Measurements from ENCODE around the gene PLA2G12A. TPM values are rescaled to one million over a fixed set of nuclear protein-coding genes. Genes with fewer than 3 reads are reported as not detected.

The PLA2G12A gene
- total and polyA plus RNA-seq, 9 of the 15 experiments (the other 6 are each of a cell fraction or from before 2014, with no cell fraction given) = 24.2 to 226 (median 80.5) TPM

DNA sequence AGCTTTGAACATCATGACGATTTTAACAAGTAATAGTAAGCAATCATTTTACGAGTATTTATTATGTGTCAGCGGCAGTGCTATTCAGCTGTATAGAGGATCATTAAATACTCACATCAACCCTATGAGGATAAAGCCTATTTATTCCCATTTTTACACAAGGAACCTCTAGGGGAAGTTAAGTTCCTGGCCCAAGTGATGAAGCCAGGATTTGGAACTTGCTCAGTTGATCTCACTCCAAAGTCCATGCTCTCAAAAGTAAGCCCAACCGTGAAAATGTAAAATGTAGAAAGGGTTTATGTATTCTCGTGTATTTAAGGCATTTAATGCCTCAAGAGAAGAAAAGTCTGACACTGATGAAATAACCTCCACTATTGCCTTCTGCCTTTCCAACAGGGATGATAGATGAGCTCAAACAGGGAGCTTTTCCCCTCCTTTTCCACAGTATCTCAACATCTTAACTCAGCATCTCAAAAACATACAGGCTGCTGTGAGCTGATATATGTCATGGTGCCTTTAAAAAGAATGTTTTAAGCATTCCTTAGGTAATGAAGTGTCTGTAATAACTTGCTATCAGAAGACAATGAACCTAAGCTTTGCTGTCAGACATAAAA is 35.0 kb upstream of the PLA2G12A start:
- Histone ChIP-seq H3K9me3 (replicated peaks; ENCODE audit: control insufficient read depth, insufficient read depth, low read depth, low read length) (no peaks in the 10 kb centered on the region), H3K36me3 (ENCODE audit: control insufficient read depth, insufficient read depth, low read length) (no peaks in the 10 kb centered on the region), H3K79me2 (ENCODE audit: control insufficient read depth, insufficient read depth, low read length) (no peaks in the 10 kb centered on the region), H3K4me2 (ENCODE audit: insufficient read depth, low read length) (no peak overlapping the region; the same call in 1 of the 2 replicates), H2AFZ (ENCODE audit: low read depth, low read length) (peak overlapping the region; percentile 79), H3K4me3 (no peak overlapping the region), H3K9me1 (ENCODE audit: control insufficient read depth, insufficient read depth, low read length) (no peaks in the 10 kb centered on the region), H3K4me1 (replicated peaks in 1 of 2; ENCODE audit: control insufficient read depth in 2 of 2, insufficient read depth in 2 of 2, low read length in 2 of 2) (peaks cover 0 to 15% of the 10 kb centered on the region in 2 experiments; a peak in 3 of 5 replicates), H4K20me1 (replicated peaks; ENCODE audit: control insufficient read depth, insufficient read depth, low read length) (no peaks in the 10 kb centered on the region), H3K27ac (ENCODE audit: extremely low read depth, low read depth, low read length) (0 out of 3 replicates have a peak overlapping the region, but pooled peaks have one; percentile 2), H3K27me3 (ENCODE audit: control insufficient read depth in 2 of 2, insufficient read depth in 2 of 2, low read length in 2 of 2) (no peaks in the 10 kb centered on the region), H3K9ac (ENCODE audit: insufficient read depth in 1 of 2, low read depth in 2 of 2, low read length in 2 of 2) (0 out of 4 replicates have a peak overlapping the region, but pooled peaks of 1 of the 2 experiments have one; percentile 1)
- peak in 1 of 4 experiments; percentile 40 for DNase-seq (ENCODE audit: extremely low read depth in 1 of 4, low spot score in 3 of 4)
- intact Hi-C loops (cut with micrococcal nuclease) (no loop called here), in situ Hi-C loops (cut with MboI) (no loop called here)
- no peak for FAIRE-seq
- peak; percentile 76 for ATAC-seq
- no TSS peak for BruUV-seq (replicated peaks)
- WGBS (ENCODE audit: insufficient coverage, low coverage, missing lambda C conversion rate) = 19% methylated on average over 5 of the region's 5 CpGs
- CTCF ChIA-PET (ENCODE audit: low intra/inter-chr PET ratio) = no interaction called here
- POLR2A ChIA-PET = interaction anchor here (0.6 to 1.5 kb wide), 5 partner anchors 10 to 106 kb away, joined by 3 to 5 read pairs (median 3); partner anchors contain the start of gene GAR1
- TF ChIP-seq SMARCA4 (IDR thresholded peaks at IDR 0.05) = peak; percentile 51; the same call in 1 of the 2 replicates
- TF ChIP-seq ZNF263 (CRISPR knock-in tag; IDR thresholded peaks at IDR 0.05; ENCODE audit: borderline replicate concordance) = no peak
- peak; percentile 80 for TF ChIP-seq MEIS2 (IDR thresholded peaks at IDR 0.05; ENCODE audit: partially characterized antibody)
- no peak for TF ChIP-seq THRAP3 (IDR thresholded peaks at IDR 0.05; ENCODE audit: borderline replicate concordance)
- TF ChIP-seq ZNF431 (CRISPR knock-in tag; IDR thresholded peaks at IDR 0.05) = no peak
- peak; percentile 67 for TF ChIP-seq TCF3 (CRISPR knock-in tag; IDR thresholded peaks at IDR 0.05)
- no peak for TF ChIP-seq KDM4B (IDR thresholded peaks at IDR 0.05; ENCODE audit: borderline replicate concordance in 2 of 2, low read depth in 1 of 2)
- TF ChIP-seq YBX1 (IDR thresholded peaks at IDR 0.05) = no peak
- TF ChIP-seq, protein P1, sequence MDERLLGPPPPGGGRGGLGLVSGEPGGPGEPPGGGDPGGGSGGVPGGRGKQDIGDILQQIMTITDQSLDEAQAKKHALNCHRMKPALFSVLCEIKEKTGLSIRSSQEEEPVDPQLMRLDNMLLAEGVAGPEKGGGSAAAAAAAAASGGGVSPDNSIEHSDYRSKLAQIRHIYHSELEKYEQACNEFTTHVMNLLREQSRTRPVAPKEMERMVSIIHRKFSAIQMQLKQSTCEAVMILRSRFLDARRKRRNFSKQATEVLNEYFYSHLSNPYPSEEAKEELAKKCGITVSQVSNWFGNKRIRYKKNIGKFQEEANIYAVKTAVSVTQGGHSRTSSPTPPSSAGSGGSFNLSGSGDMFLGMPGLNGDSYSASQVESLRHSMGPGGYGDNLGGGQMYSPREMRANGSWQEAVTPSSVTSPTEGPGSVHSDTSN (CRISPR knock-in tag; IDR thresholded peaks at IDR 0.05; ENCODE audit: low read depth) = no peak
- TF ChIP-seq, protein P1 (tag; conservative IDR thresholded peaks at IDR 0.05; ENCODE audit: low read depth) = peak; percentile 66
- no peak for TF ChIP-seq PURB (CRISPR knock-in tag; IDR thresholded peaks at IDR 0.05; ENCODE audit: low read depth)
- no peak for TF ChIP-seq RUNX1 (IDR thresholded peaks at IDR 0.05; ENCODE audit: low read depth)
- TF ChIP-seq ARNT (IDR thresholded peaks at IDR 0.05) = 0 out of 4 replicates have a peak, but pooled peaks of 1 of the 2 experiments have one; percentile 21
- TF ChIP-seq ARID1B (IDR thresholded peaks at IDR 0.05) = peak; percentile 54
- TF ChIP-seq POU5F1 (IDR thresholded peaks at IDR 0.05; ENCODE audit: borderline replicate concordance, low read depth, low read length, partially characterized antibody) = no peak
- TF ChIP-seq, protein P2, sequence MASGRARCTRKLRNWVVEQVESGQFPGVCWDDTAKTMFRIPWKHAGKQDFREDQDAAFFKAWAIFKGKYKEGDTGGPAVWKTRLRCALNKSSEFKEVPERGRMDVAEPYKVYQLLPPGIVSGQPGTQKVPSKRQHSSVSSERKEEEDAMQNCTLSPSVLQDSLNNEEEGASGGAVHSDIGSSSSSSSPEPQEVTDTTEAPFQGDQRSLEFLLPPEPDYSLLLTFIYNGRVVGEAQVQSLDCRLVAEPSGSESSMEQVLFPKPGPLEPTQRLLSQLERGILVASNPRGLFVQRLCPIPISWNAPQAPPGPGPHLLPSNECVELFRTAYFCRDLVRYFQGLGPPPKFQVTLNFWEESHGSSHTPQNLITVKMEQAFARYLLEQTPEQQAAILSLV (tag; IDR thresholded peaks at IDR 0.05) = 0 out of 2 replicates have a peak, but pooled peaks have one; percentile 7
- TF ChIP-seq, protein P3, sequence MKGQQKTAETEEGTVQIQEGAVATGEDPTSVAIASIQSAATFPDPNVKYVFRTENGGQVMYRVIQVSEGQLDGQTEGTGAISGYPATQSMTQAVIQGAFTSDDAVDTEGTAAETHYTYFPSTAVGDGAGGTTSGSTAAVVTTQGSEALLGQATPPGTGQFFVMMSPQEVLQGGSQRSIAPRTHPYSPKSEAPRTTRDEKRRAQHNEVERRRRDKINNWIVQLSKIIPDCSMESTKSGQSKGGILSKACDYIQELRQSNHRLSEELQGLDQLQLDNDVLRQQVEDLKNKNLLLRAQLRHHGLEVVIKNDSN (CRISPR knock-in tag; IDR thresholded peaks at IDR 0.05) = no peak
- TF ChIP-seq BCL6 (CRISPR knock-in tag; IDR thresholded peaks at IDR 0.05) = no peak

Data from K562 (cell line).